Epithelial cell of esophagus (primary cell): ENCODE measurements around the gene KLHL5.

Source experiments
- DNase-seq: peaks from one replicate; pipeline ENCODE4 v3.0.0; 2010; ENCODE audit warnings: low read depth
- H3K4me3 ChIP-seq: 2 replicates; pipeline ENCODE4 v1.5.1; 2011; ENCODE audit warnings: mild to moderate bottlenecking, low read length, control low read depth
- TF ChIP-seq, protein P1 (sequence below): IDR thresholded peaks from 2 replicates; pipeline ENCODE4 v1.5.1; 2011; ENCODE audit warnings: low read depth, mild to moderate bottlenecking, low read length, control low read depth, inconsistent platforms; ENCODE audit not compliant: insufficient read depth; ENCODE audit errors: missing control alignments

Gene KLHL5

GRCh38 chr4:39032218-39033085, 29.6 kb upstream of the KLHL5 start, which contains the start of gene TMEM156:
TMEM156 (minus strand) TSS chr4:39032409; CDS start chr4:39032313, 96 bp downstream.
- peak; percentile 75 for DNase-seq
- no peak within 1 kb of the TSS for H3K4me3 ChIP-seq

GRCh38 chr4:39036172-39036571, 25.9 kb upstream of the KLHL5 start:
- H3K4me3 ChIP-seq = no peak overlapping the region
- TF ChIP-seq, protein P1, sequence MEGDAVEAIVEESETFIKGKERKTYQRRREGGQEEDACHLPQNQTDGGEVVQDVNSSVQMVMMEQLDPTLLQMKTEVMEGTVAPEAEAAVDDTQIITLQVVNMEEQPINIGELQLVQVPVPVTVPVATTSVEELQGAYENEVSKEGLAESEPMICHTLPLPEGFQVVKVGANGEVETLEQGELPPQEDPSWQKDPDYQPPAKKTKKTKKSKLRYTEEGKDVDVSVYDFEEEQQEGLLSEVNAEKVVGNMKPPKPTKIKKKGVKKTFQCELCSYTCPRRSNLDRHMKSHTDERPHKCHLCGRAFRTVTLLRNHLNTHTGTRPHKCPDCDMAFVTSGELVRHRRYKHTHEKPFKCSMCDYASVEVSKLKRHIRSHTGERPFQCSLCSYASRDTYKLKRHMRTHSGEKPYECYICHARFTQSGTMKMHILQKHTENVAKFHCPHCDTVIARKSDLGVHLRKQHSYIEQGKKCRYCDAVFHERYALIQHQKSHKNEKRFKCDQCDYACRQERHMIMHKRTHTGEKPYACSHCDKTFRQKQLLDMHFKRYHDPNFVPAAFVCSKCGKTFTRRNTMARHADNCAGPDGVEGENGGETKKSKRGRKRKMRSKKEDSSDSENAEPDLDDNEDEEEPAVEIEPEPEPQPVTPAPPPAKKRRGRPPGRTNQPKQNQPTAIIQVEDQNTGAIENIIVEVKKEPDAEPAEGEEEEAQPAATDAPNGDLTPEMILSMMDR = no peak
- peak; percentile 88 for DNase-seq

More at GRCh38 chr4:39032218-39033085, 29.6 kb upstream of the KLHL5 start, which contains the start of gene TMEM156:
- TF ChIP-seq, protein P1 = no peak

- DNase-seq = peak; percentile 84
- TF ChIP-seq, protein P1 = no peak
- H3K4me3 ChIP-seq = no peak overlapping the region
Measured at GRCh38 chr4:39037491-39037825, 24.6 kb upstream of the KLHL5 start.

DNA sequence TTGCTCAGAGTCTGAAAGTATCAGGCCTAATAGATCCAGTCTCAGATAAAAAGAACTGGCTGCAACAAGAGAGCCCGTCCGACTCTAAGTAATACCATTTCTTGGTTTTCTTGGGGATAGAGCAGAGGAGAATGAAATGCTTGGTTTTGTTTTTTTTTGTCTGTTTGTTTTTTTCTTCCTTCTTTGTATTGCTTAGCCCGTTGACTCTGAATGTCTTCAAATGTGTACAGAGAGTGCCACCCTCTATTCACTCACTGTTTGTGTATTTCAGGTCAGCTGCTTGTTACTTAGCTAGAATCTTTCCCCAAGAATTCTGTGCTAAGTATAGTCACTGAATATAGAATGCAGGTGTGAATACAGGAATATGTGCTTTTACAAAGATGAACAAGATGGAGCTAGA, 24.1 kb upstream of the KLHL5 start:
- no peak for DNase-seq
- no peak overlapping the region for H3K4me3 ChIP-seq
- TF ChIP-seq, protein P1 = no peak

- TF ChIP-seq, protein P1 = no peak
- no peak for DNase-seq
- H3K4me3 ChIP-seq = no peak overlapping the region
Measured at GRCh38 chr4:39039108-39039507, 22.9 kb upstream of the KLHL5 start.

DNA sequence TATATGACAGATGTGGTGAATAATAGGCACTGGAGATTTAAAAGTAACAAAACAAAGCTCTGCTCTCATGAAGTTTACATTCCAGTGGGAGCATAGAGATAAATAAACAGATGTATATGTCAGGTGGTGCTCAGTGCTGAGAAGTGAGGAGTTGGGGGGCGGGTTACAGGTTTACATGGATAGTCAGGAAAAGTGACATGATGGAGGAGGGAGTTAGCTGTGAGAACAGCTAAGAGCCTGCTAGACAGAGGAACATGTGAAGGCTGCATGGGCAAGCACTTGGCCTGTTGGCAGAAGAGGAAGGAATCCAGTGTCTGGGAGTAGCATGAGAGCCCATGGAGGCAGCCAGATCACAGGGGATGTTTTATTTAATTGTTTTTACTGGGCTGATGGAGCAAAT, 19.7 kb upstream of the KLHL5 start:
- H3K4me3 ChIP-seq = no peak overlapping the region
- DNase-seq = no peak
- TF ChIP-seq, protein P1 = no peak
